HUES48 (cell line): ENCODE data around the gene CORT.

Experiments used
- H3K27ac ChIP-seq: one replicate; pipeline ENCODE4 v1.7.0; 2013; ENCODE audit warnings: low read depth, low read length, inconsistent platforms
- H3K27me3 ChIP-seq: 2 replicates; pipeline ENCODE4 v1.6.1; 2013; ENCODE audit warnings: mild to moderate bottlenecking, low read length; ENCODE audit not compliant: control insufficient read depth, insufficient read depth
- H3K36me3 ChIP-seq: 2 replicates; pipeline ENCODE4 v1.6.1; 2013; ENCODE audit warnings: low read length; ENCODE audit not compliant: control insufficient read depth, insufficient read depth
- H3K4me1 ChIP-seq: 2 replicates; pipeline ENCODE4 v1.6.1; 2013; ENCODE audit warnings: mild to moderate bottlenecking, low read length; ENCODE audit not compliant: control insufficient read depth, insufficient read depth
- H3K4me3 ChIP-seq: 2 replicates; pipeline ENCODE4 v1.5.1; 2013; ENCODE audit warnings: mild to moderate bottlenecking, low read depth, low read length
- H3K9ac ChIP-seq: 2 replicates; pipeline ENCODE4 v1.6.1; 2013; ENCODE audit warnings: mild to moderate bottlenecking, low read depth, low read length, moderate library complexity
- H3K9me3 ChIP-seq: 2 replicates; pipeline ENCODE4 v1.6.1; 2013; ENCODE audit warnings: low read length; ENCODE audit not compliant: control insufficient read depth, insufficient read depth

CORT gene

GRCh38 chr1:10475510-10475909 lies 25.7 kb downstream of the CORT start:
- Histone ChIP-seq H3K9me3 (no peaks in the 10 kb centered on the region), H3K9ac (peak overlapping the region; percentile 73), H3K27ac (peak overlapping the region; percentile 79), H3K4me1 (peaks cover 13% of the 10 kb centered on the region; the same call in 1 of the 2 replicates), H3K36me3 (no peaks in the 10 kb centered on the region; the same call in 1 of the 2 replicates), H3K27me3 (no peaks in the 10 kb centered on the region), H3K4me3 (peak overlapping the region; percentile 93)

DNA sequence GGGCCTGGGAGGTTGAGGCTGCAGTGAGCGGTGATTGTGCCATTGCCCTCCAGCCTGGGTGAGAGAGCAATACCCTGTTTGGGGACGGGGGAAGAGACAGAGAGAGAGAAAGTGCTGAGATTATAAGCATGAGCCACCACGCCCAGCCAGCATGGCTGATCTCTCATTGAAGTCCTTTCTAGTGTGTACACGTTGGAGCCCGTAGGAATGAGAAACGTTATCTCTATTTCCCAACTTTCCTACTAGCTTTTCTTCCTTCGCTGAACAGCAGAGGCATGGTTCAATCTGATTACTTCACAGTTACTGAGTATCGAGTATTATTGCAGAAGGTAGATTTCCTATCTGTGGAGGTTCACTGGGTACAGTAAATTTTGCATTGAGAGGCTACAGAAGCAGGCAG lies 29.5 kb downstream of the CORT start:
- Histone ChIP-seq H3K4me3 (no peak overlapping the region), H3K27me3 (no peaks in the 10 kb centered on the region), H3K4me1 (peaks cover 6% of the 10 kb centered on the region; the same call in 1 of the 2 replicates), H3K9ac (no peak overlapping the region), H3K27ac (no peak overlapping the region), H3K9me3 (no peaks in the 10 kb centered on the region), H3K36me3 (no peaks in the 10 kb centered on the region; the same call in 1 of the 2 replicates)

- Histone ChIP-seq H3K36me3 (no peaks in the 10 kb centered on the region; the same call in 1 of the 2 replicates), H3K4me3 (no peak overlapping the region), H3K27me3 (no peaks in the 10 kb centered on the region), H3K4me1 (peaks cover 6% of the 10 kb centered on the region; the same call in 1 of the 2 replicates), H3K27ac (no peak overlapping the region), H3K9me3 (no peaks in the 10 kb centered on the region), H3K9ac (no peak overlapping the region)
These were observed 30.8 kb downstream of the CORT start for GRCh38 chr1:10480614-10481013.

GRCh38 chr1:10484521-10484920 lies 34.7 kb downstream of the CORT start:
- Histone ChIP-seq H3K36me3 (no peaks in the 10 kb centered on the region; the same call in 1 of the 2 replicates), H3K9me3 (no peaks in the 10 kb centered on the region), H3K9ac (no peak overlapping the region), H3K4me1 (no peaks in the 10 kb centered on the region), H3K27me3 (no peaks in the 10 kb centered on the region), H3K4me3 (no peak overlapping the region), H3K27ac (no peak overlapping the region)

GRCh38 chr1:10489291-10490055 lies 39.6 kb downstream of the CORT start:
- Histone ChIP-seq H3K27ac (peak overlapping the region; percentile 81), H3K36me3 (no peaks in the 10 kb centered on the region), H3K4me3 (no peak overlapping the region), H3K9me3 (no peaks in the 10 kb centered on the region), H3K9ac (no peak overlapping the region), H3K4me1 (peaks cover 9% of the 10 kb centered on the region; the same call in 1 of the 2 replicates), H3K27me3 (no peaks in the 10 kb centered on the region)

DNA sequence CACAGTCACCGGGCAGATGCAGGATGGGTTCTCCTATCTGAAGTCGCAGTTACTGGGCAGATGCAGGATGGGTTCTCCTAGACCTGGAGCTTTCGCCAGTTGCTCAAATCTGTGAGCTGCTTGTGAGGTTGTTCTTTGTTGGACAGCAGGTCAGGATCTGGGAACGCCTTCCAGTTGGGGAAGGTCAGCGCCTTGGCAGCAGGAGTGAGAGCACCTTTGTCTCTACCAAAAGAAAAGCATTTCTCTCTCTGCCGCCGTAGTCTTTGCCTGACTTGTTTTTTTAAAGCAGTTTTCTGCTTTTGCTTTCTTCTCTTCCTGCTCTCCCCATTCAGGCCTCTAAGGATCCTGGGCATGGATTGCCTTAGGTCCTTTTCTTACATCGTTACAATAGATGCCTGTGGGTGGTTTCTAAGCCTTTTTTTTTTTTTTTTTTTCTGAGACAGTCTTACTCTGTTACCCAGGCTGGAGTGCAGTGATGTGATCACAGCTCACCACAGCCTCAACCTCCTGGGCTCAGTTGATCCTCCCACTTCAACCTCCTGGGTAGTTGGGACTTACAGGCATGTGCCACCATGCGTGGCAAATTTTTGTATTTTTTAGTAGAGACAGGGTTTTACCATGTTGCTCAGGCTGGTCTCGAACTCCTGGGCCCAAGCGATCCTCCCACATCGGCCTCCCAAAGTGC lies 40.6 kb downstream of the CORT start:
- Histone ChIP-seq H3K9ac (no peak overlapping the region), H3K9me3 (no peaks in the 10 kb centered on the region), H3K4me1 (peaks cover 13% of the 10 kb centered on the region), H3K27ac (peak overlapping the region; percentile 81), H3K36me3 (no peaks in the 10 kb centered on the region), H3K4me3 (no peak overlapping the region), H3K27me3 (no peaks in the 10 kb centered on the region)

DNA sequence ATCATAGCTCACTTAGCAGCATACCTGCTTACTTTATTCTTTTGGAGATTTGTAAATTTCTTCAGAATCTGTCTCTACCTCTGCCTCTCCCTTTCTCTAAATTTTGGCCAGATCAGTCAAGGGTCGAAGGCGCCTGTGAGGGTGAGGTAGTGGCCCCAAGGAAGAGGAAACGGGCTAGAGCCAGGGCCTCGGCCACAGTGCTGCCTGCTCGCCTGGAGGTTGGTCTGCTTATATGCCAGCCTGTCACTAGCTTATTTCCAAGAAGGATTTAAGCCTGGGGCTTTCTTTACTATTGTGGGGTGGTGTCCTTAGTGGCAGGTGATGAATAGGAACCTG lies 44.6 kb downstream of the CORT start:
- Histone ChIP-seq H3K27ac (no peak overlapping the region), H3K9ac (no peak overlapping the region)

GRCh38 chr1:10494754-10495474 lies 45.1 kb downstream of the CORT start:
- Histone ChIP-seq H3K27ac (no peak overlapping the region), H3K27me3 (no peaks in the 10 kb centered on the region), H3K36me3 (no peaks in the 10 kb centered on the region), H3K4me1 (peaks cover 11% of the 10 kb centered on the region), H3K9me3 (no peaks in the 10 kb centered on the region), H3K4me3 (no peak overlapping the region), H3K9ac (no peak overlapping the region)

More for the DNA sequence above, 44.6 kb downstream of the CORT start:
- Histone ChIP-seq H3K36me3 (no peaks in the 10 kb centered on the region), H3K4me1 (peaks cover 13% of the 10 kb centered on the region), H3K9me3 (no peaks in the 10 kb centered on the region), H3K27me3 (no peaks in the 10 kb centered on the region), H3K4me3 (no peak overlapping the region)

DNA sequence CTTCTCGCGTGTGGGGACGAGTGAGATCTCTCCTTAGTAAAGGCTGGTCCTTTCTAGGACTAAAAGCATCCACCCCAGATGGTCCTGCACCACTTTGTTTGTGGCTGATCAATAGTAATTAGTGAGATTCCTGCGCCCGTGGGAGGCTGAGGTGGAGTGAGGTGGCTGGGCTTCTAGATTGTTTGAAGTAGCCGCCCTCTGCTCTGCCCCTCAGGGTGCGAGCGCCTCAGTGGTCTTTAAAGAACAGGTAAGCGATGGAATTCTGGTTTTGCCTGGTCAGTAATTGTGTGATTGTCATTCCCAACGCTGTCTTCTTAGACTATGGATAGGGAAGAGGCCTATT lies 45.6 kb downstream of the CORT start:
- H3K36me3 ChIP-seq, result no peaks in the 10 kb centered on the region
- peaks cover 5% of the 10 kb centered on the region for H3K4me1 ChIP-seq
- no peaks in the 10 kb centered on the region for H3K9me3 ChIP-seq
- no peak overlapping the region for H3K4me3 ChIP-seq
- H3K9ac ChIP-seq, result no peak overlapping the region
- no peaks in the 10 kb centered on the region for H3K27me3 ChIP-seq
- H3K27ac ChIP-seq, result no peak overlapping the region

DNA sequence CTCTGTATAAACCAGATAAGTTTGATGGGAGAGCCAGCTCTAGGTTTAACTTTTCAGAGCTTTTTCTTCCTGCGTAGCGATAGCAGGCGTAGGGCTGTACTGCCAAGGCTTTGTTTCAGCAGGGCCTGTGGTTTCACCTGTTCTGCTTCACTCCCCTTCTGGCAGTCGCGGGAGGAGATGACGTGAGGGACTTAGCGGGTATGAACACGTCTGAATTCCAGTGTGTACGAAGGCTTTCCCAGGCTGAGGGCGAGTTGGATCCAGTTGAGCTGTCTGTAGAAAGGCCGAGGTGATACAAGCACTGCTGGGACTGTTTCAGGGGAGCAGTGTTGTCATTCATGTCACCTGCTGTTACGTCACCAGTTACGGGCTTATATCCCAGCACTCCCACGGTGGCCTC lies 46.1 kb downstream of the CORT start:
- H3K4me1 ChIP-seq, result peaks cover 5% of the 10 kb centered on the region
- no peak overlapping the region for H3K4me3 ChIP-seq
- no peaks in the 10 kb centered on the region for H3K27me3 ChIP-seq
- H3K36me3 ChIP-seq, result no peaks in the 10 kb centered on the region
- H3K9me3 ChIP-seq, result no peaks in the 10 kb centered on the region
- H3K27ac ChIP-seq, result peak overlapping the region; percentile 32
- H3K9ac ChIP-seq, result no peak overlapping the region

GRCh38 chr1:10497109-10497508 lies 47.3 kb downstream of the CORT start:
- Histone ChIP-seq H3K4me1 (peaks cover 5% of the 10 kb centered on the region), H3K9me3 (no peaks in the 10 kb centered on the region), H3K9ac (no peak overlapping the region), H3K27me3 (no peaks in the 10 kb centered on the region), H3K36me3 (no peaks in the 10 kb centered on the region), H3K4me3 (no peak overlapping the region), H3K27ac (no peak overlapping the region)
